C4-2B (cell line): Measurements from ENCODE around the gene HPS4.
"Not testable (repeated sequence)": the region's sequence is repeated elsewhere in the genome, so short reads cannot be mapped to it uniquely, and the experiment has no call there.

ENCODE experiments used
- H3K27ac ChIP-seq: fragments of 450-650 bp; 2 replicates; pipeline ENCODE4 v1.5.1; 2017
- CTCF ChIP-seq: fragments of 450-650 bp; conservative IDR thresholded peaks from 2 replicates; pipeline ENCODE4 v1.5.1; 2017; ENCODE audit warnings: mild to moderate bottlenecking
- ZFX ChIP-seq: fragments of 450-650 bp; IDR thresholded peaks from 2 replicates; pipeline ENCODE4 v1.6.1; 2017

Gene HPS4

GRCh38 chr22:26483439-26484359, at the start of gene HPS4, which contains the start of gene SRRD:
Gene HPS4 (minus strand): TSS chr22:26483783. CDS start chr22:26481762, 2,021 bp downstream.
Gene SRRD (plus strand): TSS chr22:26483877. CDS start chr22:26483891, 14 bp downstream.
- TF ChIP-seq ZFX (peak; percentile 70), CTCF (no peak)
- H3K27ac ChIP-seq, result peak within 1 kb of the TSS; percentile 96

GRCh38 chr22:26529345-26529744, 45.8 kb upstream of the HPS4 start:
- peak overlapping the region; percentile 25 for H3K27ac ChIP-seq
- no peak for TF ChIP-seq CTCF
- TF ChIP-seq ZFX, result no peak

- not testable (repeated sequence) for H3K27ac ChIP-seq
Measured at GRCh38 chr22:26528518-26528917, 44.9 kb upstream of the HPS4 start.

GRCh38 chr22:26527574-26528465, 44.2 kb upstream of the HPS4 start:
- H3K27ac ChIP-seq, result no peak overlapping the region
- no peak for TF ChIP-seq ZFX

GRCh38 chr22:26527167-26527566, 43.6 kb upstream of the HPS4 start:
- H3K27ac ChIP-seq, result no peak overlapping the region
- TF ChIP-seq ZFX (no peak), CTCF (no peak)

GRCh38 chr22:26525946-26526564, 42.5 kb upstream of the HPS4 start:
- TF ChIP-seq CTCF (no peak), ZFX (no peak)
- H3K27ac ChIP-seq, result no peak overlapping the region

- H3K27ac ChIP-seq, result no peak overlapping the region
- no peak for TF ChIP-seq CTCF
Measured at GRCh38 chr22:26524870-26525269, 41.3 kb upstream of the HPS4 start.

GRCh38 chr22:26522592-26522991, 39.0 kb upstream of the HPS4 start:
- TF ChIP-seq ZFX (no peak), CTCF (no peak)
- H3K27ac ChIP-seq, result no peak overlapping the region
